GM19043 (cell line): ENCODE measurements around the gene GDPD1.
"Not testable (repeated sequence)": the region's sequence is repeated elsewhere in the genome, so short reads cannot be mapped to it uniquely, and the experiment has no call there.

Source experiments
- ATAC-seq: cut with Tn5 transposase; IDR thresholded peaks from one replicate; pipeline ENCODE4 v1.9.1; 2021; ENCODE audit warnings: low read depth; ENCODE audit not compliant: unreplicated experiment

GDPD1 gene

DNA sequence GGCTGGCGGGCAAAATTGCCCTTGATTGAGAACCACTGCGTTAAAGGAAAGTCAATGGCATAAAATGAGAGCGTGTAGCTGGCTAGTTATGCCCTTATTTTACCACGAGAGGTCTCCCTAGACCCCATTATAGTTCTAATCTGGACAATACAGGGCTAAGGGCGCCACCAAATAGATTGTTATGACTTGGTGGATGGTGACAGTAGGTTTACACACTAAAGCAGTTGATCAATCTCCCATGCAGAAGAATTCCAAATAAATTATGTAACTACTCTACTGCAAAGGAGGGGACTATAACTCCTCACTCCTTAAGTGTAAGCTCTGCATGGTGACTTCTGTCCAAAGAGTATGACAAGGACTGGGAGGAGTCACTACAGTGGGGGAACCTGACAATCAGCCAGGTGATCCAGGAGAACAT lies 90.7 kb downstream of the GDPD1 start:
- peak; percentile 57 for ATAC-seq

DNA sequence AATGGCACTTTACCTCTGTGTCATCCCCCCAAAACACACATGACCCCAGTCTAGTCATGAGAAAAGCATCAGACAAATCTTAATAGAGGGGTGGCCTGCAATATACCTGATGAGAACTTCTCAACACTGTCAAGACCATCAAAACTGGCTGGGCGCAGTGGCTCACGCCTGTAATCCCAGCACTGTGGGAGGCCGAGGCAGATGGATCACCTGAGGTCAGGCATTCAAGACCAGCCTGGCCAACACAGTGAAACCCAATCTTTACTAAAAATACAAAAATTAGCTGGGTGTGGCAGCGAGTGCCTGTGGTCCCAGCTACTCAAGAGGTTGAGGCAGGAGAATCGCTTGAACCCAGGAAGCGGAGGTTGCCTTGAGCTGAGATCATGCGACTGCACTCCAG lies 91.2 kb downstream of the GDPD1 start:
- ATAC-seq, result not testable (repeated sequence)

DNA sequence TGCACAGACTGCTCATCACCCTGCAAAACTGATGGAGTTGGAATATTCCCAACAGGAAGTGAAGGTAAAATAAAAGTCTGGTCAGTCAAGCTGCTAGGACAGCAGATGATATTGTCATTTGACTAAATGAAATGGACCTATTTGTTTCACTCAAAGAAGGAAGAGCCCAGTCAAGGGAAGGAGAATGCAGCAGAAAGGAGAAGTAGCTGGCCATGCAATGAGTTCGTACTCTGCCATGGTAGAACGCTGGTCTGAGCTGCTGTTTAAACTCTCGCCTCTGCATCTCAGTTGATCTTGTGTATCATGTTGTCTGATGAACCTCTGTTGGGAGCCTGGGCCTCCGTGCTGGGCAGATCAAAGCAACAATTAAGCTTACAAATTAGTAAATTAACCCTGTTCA lies 95.6 kb downstream of the GDPD1 start:
- no peak for ATAC-seq
